HG02763 (cell line): ENCODE measurements around the gene STAT6.
A peak's percentile ranks its signal among the peaks of the same experiment; 100 is the strongest.

Experiments used
- ATAC-seq: cut with Tn5 transposase; IDR thresholded peaks from one replicate; pipeline ENCODE4 v1.9.1; 2021; ENCODE audit warnings: mild to moderate bottlenecking, moderate library complexity; ENCODE audit not compliant: unreplicated experiment

Gene STAT6

GRCh38 chr12:57146092-57146491, 34.9 kb upstream of the STAT6 start:
- no peak for ATAC-seq

GRCh38 chr12:57145460-57146059, 34.4 kb upstream of the STAT6 start:
- no peak for ATAC-seq

GRCh38 chr12:57143454-57143853, 32.3 kb upstream of the STAT6 start:
- no peak for ATAC-seq

GRCh38 chr12:57142727-57143126, 31.6 kb upstream of the STAT6 start:
- no peak for ATAC-seq

GRCh38 chr12:57142121-57142520, 31.0 kb upstream of the STAT6 start:
- ATAC-seq, result no peak

GRCh38 chr12:57141249-57141648, 30.1 kb upstream of the STAT6 start:
- ATAC-seq, result no peak

GRCh38 chr12:57139796-57140649, 28.9 kb upstream of the STAT6 start:
- no peak for ATAC-seq

- ATAC-seq, result no peak
Measured at GRCh38 chr12:57138526-57139272, 27.5 kb upstream of the STAT6 start.

GRCh38 chr12:57135527-57136326, 24.6 kb upstream of the STAT6 start:
- no peak for ATAC-seq

- ATAC-seq, result no peak
Measured at GRCh38 chr12:57134949-57135348, 23.8 kb upstream of the STAT6 start.

- no peak for ATAC-seq
Measured at GRCh38 chr12:57133916-57134315, 22.8 kb upstream of the STAT6 start.

GRCh38 chr12:57133013-57133569, 21.9 kb upstream of the STAT6 start:
- no peak for ATAC-seq

- ATAC-seq, result no peak
Measured at GRCh38 chr12:57131896-57132744, 21.0 kb upstream of the STAT6 start.

GRCh38 chr12:57130941-57131340, 19.8 kb upstream of the STAT6 start:
- no peak for ATAC-seq

- no peak for ATAC-seq
Measured at GRCh38 chr12:57129889-57130288, 18.7 kb upstream of the STAT6 start.

GRCh38 chr12:57129321-57129842, 18.2 kb upstream of the STAT6 start:
- ATAC-seq, result no peak

GRCh38 chr12:57128519-57129247, 17.5 kb upstream of the STAT6 start:
- ATAC-seq, result no peak

GRCh38 chr12:57127726-57128518, 16.8 kb upstream of the STAT6 start, which contains the start of gene LRP1:
LRP1 (plus strand) TSS chr12:57128483; CDS start chr12:57128965, 482 bp downstream.
- peak; percentile 63 for ATAC-seq
